OCI-LY1 (cell line): ENCODE measurements around the gene KIF17.

Experiments
- H2AFZ ChIP-seq: fragments of 200-600 bp; sonication (generic), shearing (Covaris generic); 2 replicates; pipeline ENCODE4 v1.6.0; 2014; ENCODE audit warnings: antibody characterized with exemption, mild to moderate bottlenecking, low read length
- H3F3A ChIP-seq: fragments of 200-600 bp; sonication (generic), shearing (Covaris generic); 2 replicates; pipeline ENCODE4 v1.6.0; 2014; ENCODE audit warnings: mild to moderate bottlenecking, antibody characterized with exemption, low read length, moderate library complexity; ENCODE audit not compliant: insufficient read depth
- H3K27ac ChIP-seq: fragments of 200-600 bp; sonication (generic); 2 replicates; pipeline ENCODE4 v1.5.1; 2014; ENCODE audit warnings: low read length, mixed run types, mild to moderate bottlenecking, low read depth; ENCODE audit not compliant: poor library complexity, severe bottlenecking
- H3K27me3 ChIP-seq: fragments of 200-600 bp; sonication (generic); 2 replicates; pipeline ENCODE4 v1.6.0; 2014; ENCODE audit warnings: antibody characterized with exemption, mild to moderate bottlenecking, low read length, moderate library complexity; ENCODE audit not compliant: insufficient read depth
- H3K36me3 ChIP-seq: fragments of 200-600 bp; sonication (generic); 2 replicates; pipeline ENCODE4 v1.6.1; 2014; ENCODE audit warnings: mild to moderate bottlenecking, antibody characterized with exemption, low read length, moderate library complexity, mixed read lengths; ENCODE audit not compliant: insufficient read depth
- H3K4me1 ChIP-seq: fragments of 200-600 bp; sonication (generic); 2 replicates; pipeline ENCODE4 v1.5.1; 2014; ENCODE audit warnings: mild to moderate bottlenecking, low read length, moderate library complexity; ENCODE audit not compliant: insufficient read depth, severe bottlenecking
- H3K4me2 ChIP-seq: fragments of 200-600 bp; sonication (generic), shearing (Covaris generic); 2 replicates; pipeline ENCODE4 v1.6.1; 2014; ENCODE audit warnings: low read length
- H3K4me3 ChIP-seq: fragments of 200-600 bp; sonication (generic); 2 replicates; pipeline ENCODE4 v1.5.1; 2014; ENCODE audit warnings: low read length, low read depth, mild to moderate bottlenecking, mixed read lengths; ENCODE audit not compliant: poor library complexity, severe bottlenecking
- H3K79me2 ChIP-seq: fragments of 200-600 bp; shearing (Covaris generic); 2 replicates; pipeline ENCODE4 v1.6.1; 2016; ENCODE audit warnings: mixed run types, low read length, mixed read lengths; ENCODE audit not compliant: insufficient read depth
- H3K9ac ChIP-seq: fragments of 200-600 bp; sonication (generic), shearing (Covaris generic); 2 replicates; pipeline ENCODE4 v1.6.1; 2014; ENCODE audit warnings: mild to moderate bottlenecking, low read length, mixed read lengths
- H3K9me2 ChIP-seq: fragments of 200-600 bp; sonication (generic), shearing (Covaris generic); 2 replicates; pipeline ENCODE4 v1.6.1; 2014; ENCODE audit warnings: low read depth, mild to moderate bottlenecking, low read length, mixed read lengths
- H3K9me3 ChIP-seq: fragments of 200-600 bp; shearing (Covaris generic); 2 replicates; pipeline ENCODE4 v1.6.1; 2014; ENCODE audit warnings: low read length, mixed read lengths
- H4K20me1 ChIP-seq: fragments of 200-600 bp; sonication (generic), shearing (Covaris generic); 2 replicates; pipeline ENCODE4 v1.6.0; 2016; ENCODE audit warnings: mild to moderate bottlenecking, low read length; ENCODE audit not compliant: insufficient read depth
- EZH2 ChIP-seq: fragments of 200-600 bp; sonication (generic), shearing (Covaris generic); IDR thresholded peaks from 2 replicates; pipeline ENCODE4 v1.8.0; 2017; ENCODE audit warnings: borderline replicate concordance, mixed run types, mild to moderate bottlenecking, antibody characterized with exemption, low read length, moderate library complexity, mixed read lengths
- TF ChIP-seq, protein P1 (sequence below): fragments of 200-600 bp; sonication (generic), shearing (Covaris generic); IDR thresholded peaks from 2 replicates; pipeline ENCODE4 v1.5.1; 2017; ENCODE audit warnings: mild to moderate bottlenecking, antibody characterized with exemption, low read length, moderate library complexity, mixed read lengths

The KIF17 gene

DNA sequence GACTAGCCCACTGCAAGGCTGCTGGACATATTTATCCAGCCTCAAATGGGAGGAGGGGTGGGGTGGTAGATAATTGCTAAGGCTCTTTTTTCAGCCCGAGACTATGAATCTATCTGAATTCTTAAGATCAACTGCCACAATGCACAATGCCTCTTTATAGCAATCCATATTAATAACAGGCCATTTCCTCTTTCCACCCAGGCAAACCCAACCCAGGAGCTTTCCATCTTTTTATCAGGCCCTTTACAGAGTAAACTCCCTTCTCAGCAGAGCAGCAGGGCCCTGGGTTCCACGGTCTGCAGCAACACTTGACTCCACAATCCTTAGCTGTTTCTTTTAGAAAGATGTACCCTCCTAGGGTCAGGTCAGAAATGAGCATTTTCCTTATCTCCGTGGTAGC is 57.4 kb downstream of the KIF17 start:
- H3K27ac ChIP-seq: peak overlapping the region; percentile 36
- peaks cover 45% of the 10 kb centered on the region for H3K36me3 ChIP-seq
- H3K79me2 ChIP-seq: peaks cover 31% of the 10 kb centered on the region

GRCh38 chr1:20658166-20658915 is 59.5 kb downstream of the KIF17 start:
- Histone ChIP-seq H3K4me1 (peaks cover 34% of the 10 kb centered on the region), H3K9ac (no peak overlapping the region), H3K4me3 (no peak overlapping the region), H4K20me1 (no peaks in the 10 kb centered on the region), H3K36me3 (peaks cover 61% of the 10 kb centered on the region), H3K79me2 (peaks cover 31% of the 10 kb centered on the region), H3K9me2 (no peaks in the 10 kb centered on the region), H3K27ac (peak overlapping the region; percentile 37), H2AFZ (no peak overlapping the region), H3K27me3 (no peaks in the 10 kb centered on the region), H3K9me3 (no peaks in the 10 kb centered on the region), H3F3A (no peaks in the 10 kb centered on the region), H3K4me2 (peak overlapping the region; percentile 97; the same call in 1 of the 2 replicates)
- TF ChIP-seq EZH2: no peak
- TF ChIP-seq, protein P1, sequence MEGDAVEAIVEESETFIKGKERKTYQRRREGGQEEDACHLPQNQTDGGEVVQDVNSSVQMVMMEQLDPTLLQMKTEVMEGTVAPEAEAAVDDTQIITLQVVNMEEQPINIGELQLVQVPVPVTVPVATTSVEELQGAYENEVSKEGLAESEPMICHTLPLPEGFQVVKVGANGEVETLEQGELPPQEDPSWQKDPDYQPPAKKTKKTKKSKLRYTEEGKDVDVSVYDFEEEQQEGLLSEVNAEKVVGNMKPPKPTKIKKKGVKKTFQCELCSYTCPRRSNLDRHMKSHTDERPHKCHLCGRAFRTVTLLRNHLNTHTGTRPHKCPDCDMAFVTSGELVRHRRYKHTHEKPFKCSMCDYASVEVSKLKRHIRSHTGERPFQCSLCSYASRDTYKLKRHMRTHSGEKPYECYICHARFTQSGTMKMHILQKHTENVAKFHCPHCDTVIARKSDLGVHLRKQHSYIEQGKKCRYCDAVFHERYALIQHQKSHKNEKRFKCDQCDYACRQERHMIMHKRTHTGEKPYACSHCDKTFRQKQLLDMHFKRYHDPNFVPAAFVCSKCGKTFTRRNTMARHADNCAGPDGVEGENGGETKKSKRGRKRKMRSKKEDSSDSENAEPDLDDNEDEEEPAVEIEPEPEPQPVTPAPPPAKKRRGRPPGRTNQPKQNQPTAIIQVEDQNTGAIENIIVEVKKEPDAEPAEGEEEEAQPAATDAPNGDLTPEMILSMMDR: no peak

More for the DNA sequence above, 57.4 kb downstream of the KIF17 start:
- Histone ChIP-seq H3F3A (no peaks in the 10 kb centered on the region), H3K4me1 (peaks cover 34% of the 10 kb centered on the region), H4K20me1 (no peaks in the 10 kb centered on the region), H3K9me2 (no peaks in the 10 kb centered on the region), H3K27me3 (no peaks in the 10 kb centered on the region), H2AFZ (no peak overlapping the region), H3K9me3 (no peaks in the 10 kb centered on the region), H3K4me2 (peak overlapping the region; percentile 97), H3K4me3 (peak overlapping the region; percentile 97), H3K9ac (peak overlapping the region; percentile 97)
- TF ChIP-seq EZH2: no peak
- TF ChIP-seq, protein P1: no peak

DNA sequence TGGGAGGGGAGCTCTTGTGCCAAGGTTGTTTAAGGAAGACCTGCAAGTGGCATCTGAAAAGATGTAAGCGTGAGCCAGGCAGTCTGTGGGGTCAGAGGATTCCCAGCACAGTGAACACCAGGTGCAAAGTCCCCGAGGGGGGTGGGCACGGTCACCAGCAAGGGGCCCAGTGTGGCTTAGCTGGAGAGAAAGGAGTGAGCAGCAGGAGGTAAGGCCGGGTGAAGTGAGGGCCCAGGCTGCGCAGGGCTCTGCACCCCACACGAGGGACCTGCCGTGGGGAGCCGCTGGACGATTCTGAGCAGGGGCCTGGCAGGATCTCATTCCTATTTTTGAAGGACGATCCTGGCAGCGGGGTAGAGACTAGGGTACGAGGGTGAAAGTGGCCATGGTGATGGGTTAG is 60.8 kb downstream of the KIF17 start:
- Histone ChIP-seq H3K79me2 (peaks cover 31% of the 10 kb centered on the region), H3K27ac (no peak overlapping the region), H2AFZ (no peak overlapping the region), H3K4me3 (no peak overlapping the region), H3K36me3 (peaks cover 74% of the 10 kb centered on the region), H3K9me3 (no peaks in the 10 kb centered on the region), H3K9ac (no peak overlapping the region), H3K9me2 (no peaks in the 10 kb centered on the region), H3K27me3 (no peaks in the 10 kb centered on the region), H3K4me2 (no peak overlapping the region), H3K4me1 (peaks cover 30% of the 10 kb centered on the region), H4K20me1 (no peaks in the 10 kb centered on the region), H3F3A (no peaks in the 10 kb centered on the region)
- TF ChIP-seq, protein P1: no peak
- TF ChIP-seq EZH2: no peak
